ENCODE results near the gene SCIMP.
"Not testable (repeated sequence)": the region's sequence is repeated elsewhere in the genome, so short reads cannot be mapped to it uniquely, and the experiment has no call there.

SCIMP gene
- 0 to 0.19 (median 0) reads per million in 3 experiments for total RNA-seq

DNA sequence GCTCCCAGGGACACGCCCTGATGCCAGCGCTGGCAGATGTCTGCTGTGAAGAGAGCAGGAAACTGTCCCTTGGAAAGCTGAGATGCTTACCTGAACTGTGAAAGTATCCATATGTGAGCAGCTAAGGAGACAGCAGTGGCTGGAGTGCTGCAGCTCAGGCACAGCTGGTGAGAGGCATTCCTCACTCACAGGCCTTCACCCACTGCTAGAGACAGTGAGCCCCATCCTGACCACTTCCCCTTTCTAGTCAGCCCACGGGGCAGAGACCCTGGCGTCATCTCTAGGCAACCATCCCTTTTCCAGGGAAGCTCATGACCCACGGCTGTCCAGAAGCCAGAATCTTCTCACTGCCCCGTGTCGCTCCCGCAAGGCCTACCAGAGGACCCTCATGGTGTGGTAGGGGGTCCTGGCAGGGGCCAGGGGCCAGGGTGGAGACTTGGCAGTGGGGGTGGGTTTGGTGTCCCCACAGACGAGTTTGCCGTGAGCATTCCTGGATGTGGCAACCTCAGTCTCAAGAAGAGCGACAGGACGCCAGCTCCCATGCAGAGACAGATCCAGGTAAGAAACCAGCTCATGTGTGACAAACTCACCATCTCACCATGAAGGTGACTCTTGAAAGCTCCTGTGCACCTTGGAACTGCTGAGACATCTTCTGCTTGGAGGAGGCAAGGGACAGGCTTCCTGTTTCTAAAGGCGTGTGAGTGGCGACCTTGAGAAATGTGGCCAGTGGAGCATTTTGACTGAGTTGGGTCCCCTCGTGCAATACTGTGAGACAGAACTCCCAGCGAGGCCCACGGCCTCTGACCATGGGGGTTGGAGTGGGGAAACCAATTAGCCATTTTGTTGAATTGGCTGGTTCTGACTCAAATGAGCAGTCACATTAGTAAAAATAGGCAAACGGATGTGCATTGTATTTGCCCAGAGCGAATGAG, at the start of gene SCIMP:
SCIMP (minus strand) TSS at position 216 of the 932 bp plus-strand sequence; CDS start at position 111, 105 bp downstream.
- DNase-seq: no peak

DNA sequence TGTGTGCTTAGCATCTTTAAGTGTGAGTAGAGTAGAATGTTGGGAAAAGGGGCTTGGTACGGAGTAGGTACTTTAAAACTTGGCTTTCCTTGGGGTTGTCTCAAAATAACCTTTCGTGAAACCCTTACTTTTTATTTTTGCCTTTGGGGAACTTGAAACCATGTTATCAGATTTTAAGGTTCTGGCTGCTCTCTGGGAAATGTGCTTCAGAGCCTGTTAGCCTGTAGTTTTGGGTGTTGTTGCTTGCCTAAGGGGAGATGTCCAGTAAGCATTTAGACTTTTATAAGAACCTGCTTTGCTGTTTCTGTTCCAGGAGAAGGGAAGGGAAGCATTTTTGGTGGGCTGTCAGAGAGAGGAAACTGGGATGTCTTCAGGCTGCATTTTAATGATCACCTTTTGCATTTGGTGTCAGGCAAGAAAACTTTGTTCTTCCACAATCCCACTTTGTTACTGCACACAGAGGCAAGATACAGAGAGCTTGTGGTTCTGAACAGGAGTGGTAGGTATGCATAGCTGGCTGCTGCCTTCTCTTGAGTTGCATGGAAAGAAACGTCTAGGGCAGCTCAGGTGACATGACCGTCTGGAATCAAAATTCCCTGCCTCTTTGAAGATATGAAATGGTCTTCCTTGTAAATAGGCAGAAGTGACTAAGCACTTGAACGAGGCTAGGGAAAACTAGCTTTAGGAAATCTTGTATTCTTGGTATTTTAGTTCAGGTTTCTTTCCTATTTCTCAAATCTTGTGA, 49.1 kb upstream of the SCIMP start:
- no peak for DNase-seq

GRCh38 chr17:5282642-5283217, 48.1 kb upstream of the SCIMP start:
- no peak for DNase-seq

DNA sequence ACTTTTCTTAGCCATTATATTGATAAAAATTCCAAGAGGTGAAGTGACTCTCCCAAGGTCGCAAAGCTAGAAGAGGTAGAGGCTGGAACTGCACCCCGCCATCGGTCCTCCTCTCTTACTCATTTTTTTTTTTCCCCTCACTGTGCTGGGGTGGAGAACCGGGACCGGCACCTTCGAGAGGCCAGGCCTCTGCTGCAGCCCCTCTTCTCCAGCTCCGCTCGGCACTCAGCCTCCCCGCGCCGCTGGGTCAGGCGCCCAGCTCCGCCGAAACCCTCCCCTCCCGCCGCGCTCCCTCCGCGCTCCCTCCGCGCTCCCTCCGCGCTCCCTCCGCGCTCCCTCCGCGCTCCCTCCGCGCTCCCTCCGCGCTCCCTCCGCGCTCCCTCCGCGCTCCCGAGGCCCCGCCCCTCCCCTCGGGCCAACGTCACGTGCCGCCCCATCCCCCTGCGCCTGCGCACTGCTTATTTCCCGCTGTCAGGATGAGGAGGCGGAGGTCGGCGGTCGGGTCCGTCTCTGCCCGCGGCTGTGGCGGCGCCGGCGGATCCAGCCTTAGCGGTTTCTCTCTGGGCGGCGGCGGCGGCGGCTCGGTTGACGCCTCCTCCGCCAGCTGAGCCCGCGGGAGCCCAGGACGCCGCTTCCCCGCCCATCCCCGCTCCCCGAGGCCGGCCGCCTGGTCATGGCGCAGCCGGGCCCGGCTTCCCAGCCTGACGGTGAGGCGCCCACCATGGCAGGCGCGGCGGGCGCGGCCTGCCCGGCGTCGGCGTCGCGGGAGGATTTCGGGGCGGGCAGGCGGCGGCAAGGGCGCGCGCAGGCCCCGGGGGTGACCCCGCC, 47.4 kb upstream of the SCIMP start, which contains the start of gene RABEP1:
RABEP1 (plus strand) TSS at position 471 of the 828 bp plus-strand sequence; CDS start at position 674, 203 bp downstream.
- DNase-seq: peak; percentile 92

- DNase-seq: no peak
Measured at GRCh38 chr17:5272322-5272721, 37.7 kb upstream of the SCIMP start.

- no peak for DNase-seq
Measured at GRCh38 chr17:5269241-5269960, 34.7 kb upstream of the SCIMP start.

GRCh38 chr17:5264893-5265292, 30.2 kb upstream of the SCIMP start:
- DNase-seq: no peak

DNA sequence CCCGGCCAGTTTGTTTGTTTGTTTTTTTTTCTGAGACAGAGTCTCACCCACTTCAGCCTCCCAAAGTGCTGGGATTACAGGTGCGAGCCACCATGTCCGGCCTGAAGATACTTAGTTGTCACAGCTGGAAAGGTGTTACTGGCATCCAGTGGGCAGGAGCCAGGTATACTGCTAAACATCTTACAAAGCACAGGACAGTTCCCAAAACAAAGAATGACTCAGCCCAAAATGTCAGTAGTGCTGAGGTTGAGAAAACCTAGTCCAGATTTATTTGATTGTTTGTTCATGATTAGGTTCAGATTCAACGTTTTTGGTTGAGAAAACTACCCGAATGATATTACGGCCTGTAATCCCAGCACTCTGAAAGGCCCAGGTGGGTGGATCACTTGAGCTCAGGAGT, 28.8 kb upstream of the SCIMP start:
- no peak for DNase-seq

DNA sequence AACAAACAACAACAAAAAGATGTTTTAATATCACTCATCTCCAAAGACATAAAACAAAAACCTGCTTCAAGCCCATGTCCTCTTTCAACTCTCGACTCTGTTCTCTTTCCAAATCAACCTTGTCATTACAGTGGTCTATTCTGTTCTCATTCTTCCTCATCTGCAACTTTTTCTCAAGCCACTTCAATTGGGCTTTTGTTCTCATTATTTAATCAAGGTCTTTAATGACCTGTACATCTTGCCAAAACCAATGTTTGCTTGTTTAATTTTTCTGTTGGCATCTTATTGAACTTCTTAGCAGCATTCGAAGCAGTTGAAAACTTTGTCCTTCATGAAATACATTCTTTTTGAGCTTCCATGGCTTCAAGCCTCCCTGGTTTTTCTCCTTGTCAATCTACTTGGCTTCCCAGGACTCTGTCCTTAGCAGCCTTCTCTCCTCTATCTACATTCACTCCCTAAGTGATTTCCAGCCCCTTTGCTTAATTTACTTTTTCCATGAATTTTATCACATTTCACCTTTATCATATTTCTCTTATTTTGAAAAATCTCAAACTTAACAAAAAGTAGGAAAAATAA, 27.8 kb upstream of the SCIMP start:
- no peak for DNase-seq

GRCh38 chr17:5260542-5260941, 25.9 kb upstream of the SCIMP start:
- DNase-seq: no peak

DNA sequence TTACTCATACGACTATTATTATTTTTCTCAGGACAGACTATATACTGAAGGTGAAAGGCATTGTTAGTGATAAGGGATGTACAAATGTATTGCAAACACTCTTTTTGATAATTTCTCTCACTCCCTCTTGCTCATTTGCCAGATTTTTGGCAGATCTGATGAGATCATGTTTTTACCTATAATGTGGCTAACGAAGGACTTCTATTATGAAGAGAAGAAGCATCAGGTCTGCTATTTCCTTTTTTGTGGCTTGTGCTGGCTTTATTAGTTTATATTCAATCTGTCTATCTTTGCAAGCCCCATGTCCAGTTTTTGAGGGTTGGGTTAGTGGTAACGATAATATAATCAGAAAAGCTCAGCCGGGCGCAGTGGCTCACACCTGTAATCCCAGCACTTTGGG, 22.5 kb upstream of the SCIMP start:
- no peak for DNase-seq

DNA sequence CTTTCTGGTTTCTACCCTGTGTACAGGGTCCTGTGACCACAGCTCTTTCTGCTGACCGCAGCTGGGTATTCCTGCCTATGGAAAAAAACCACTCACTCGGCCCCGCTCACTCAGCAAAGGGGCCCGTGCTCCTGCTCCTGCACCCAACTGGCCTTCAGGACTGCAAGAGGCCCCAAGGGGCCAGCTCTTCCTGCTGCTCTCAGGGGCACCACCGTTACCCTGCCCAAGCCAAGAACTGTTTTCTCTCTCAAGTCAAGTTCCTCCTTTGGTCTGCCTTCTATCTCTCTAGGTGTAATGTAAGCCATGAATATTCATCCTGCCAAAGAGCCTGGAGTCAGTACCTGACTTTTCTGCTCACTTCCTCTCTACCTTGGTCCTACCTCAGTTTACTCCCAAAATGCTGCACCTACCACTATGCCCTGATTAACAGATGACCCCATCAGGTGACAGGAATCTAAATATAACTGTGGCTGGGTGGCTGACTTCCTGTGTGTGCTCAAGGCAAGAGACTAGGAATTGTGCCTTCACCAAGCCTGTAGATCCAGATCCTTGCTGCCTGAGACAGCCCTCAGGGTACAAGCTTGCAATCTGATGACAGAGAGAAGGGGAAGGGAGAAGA, 20.4 kb upstream of the SCIMP start:
- no peak for DNase-seq

- no peak for DNase-seq
Measured at GRCh38 chr17:5254414-5254813, 19.8 kb upstream of the SCIMP start.

GRCh38 chr17:5249615-5250014, 15.0 kb upstream of the SCIMP start:
- DNase-seq: peak; percentile 60

GRCh38 chr17:5248821-5249479, 14.3 kb upstream of the SCIMP start:
- DNase-seq: no peak

DNA sequence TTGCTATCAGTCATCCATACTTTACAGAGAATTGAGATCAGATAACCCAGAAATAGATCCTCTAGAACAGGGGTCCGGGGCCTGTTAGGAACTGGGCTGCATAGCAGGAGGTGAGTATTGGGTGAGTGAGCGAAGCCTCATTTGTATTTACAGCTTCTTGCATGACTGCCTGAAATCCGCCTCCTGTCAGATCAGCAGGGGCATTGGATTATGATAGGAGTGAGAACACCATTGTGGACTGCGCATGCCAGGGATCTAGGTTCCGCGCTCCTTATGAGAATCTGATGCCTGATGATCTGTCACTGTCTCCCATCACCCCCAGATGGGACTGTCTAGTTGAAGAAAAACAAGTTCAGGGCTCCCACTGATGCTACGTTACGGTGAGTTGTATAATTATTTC, 13.0 kb upstream of the SCIMP start:
- no peak for DNase-seq

DNA sequence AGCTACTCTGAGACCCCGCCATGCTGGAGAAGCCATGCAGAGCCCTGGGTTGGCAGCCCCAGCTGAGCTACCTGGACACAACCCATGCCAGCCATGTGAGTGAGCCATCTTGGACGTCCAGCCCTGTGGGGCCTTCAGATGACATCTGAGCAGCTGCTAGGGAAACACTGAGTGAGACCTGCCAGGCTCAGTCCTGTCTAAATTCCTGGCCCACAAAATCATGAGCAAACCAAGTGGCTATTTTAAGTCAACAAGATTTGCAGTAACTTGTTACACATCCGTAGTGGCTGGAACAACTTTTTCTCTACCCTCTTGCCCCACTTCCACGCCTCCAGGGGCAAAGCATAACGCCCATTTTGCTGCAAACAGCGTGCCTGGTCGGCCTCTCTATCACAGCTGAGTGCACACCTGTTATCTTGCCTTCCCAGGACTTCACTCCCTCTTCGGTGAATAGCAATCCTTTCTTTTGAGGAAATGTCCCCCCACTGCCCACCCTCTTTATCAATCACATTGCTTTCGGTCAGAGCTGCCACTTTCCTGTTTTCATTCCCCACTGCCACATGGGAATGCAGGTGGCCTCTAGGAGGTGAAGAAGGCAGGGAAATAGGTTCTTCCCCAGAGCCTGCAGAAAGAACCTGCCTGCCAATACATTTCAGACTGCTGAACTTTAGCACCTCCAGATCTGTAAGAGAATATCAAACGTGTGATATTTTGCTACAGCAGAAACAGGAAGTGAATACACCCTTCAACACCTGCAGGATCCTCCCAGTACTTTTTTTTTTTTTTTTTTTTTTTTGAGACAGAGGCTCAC, 7.4 kb upstream of the SCIMP start:
- peak; percentile 50 for DNase-seq

DNA sequence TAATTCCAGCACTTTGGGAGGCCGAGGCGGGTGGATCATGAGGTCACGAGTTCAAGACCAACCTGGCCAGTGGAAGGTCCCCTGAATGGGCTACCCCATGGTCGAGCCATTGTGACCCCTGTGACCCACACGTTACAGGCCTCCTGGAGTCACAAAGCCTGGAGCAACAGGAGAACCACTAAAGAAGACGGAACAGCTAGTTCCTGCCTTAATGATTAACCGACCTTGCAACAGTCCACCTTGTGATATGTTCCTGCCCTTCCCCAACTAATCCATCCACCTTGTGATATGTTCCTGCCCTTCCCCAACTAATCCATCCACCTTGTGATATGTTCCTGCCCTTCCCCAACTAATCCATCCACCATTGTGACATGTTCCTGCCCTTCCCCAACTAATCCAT, 5.1 kb upstream of the SCIMP start:
- DNase-seq: not testable (repeated sequence)

DNA sequence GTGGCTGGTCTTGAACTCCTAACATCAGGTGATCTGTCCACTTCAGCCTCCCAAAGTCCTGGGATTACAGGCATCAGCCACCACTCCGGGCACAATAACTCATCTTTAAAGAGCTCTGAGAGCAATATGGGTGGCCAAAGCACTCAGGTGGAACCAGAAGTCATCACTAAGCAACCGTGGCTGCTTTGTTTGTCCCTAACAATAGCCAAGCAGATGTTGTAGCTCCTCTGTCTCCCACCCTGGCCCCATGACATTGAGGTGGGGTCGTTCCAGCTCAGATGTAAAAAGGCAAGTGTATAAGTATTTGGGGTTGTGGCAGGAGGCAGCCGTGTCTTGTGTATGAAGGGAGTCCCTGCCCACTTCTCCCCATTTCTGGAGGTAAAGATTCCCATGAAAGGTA, 3.7 kb upstream of the SCIMP start:
- no peak for DNase-seq

Measured in central memory CD4-positive, alpha-beta T cell (primary cell).